Esophagus (tissue), 2 donors: ENCODE results near the gene HLA-DMA. TPM values are rescaled to one million over a fixed set of nuclear protein-coding genes. Genes with fewer than 3 reads are reported as not detected.

Source experiments
- H3K27ac ChIP-seq, 2 donors: one replicate each; pipeline ENCODE4 v1.5.1; 2013; ENCODE audit warnings: low read depth in 2 of 2, mild to moderate bottlenecking in 2 of 2, inconsistent platforms in 1 of 2, low read length in 1 of 2, moderate library complexity in 1 of 2
- H3K27me3 ChIP-seq, 2 donors: one replicate each; pipeline ENCODE4 v1.6.1; 2013; ENCODE audit warnings: low read length in 2 of 2, control low read depth in 1 of 2, mild to moderate bottlenecking in 1 of 2; ENCODE audit not compliant: insufficient read depth in 2 of 2, control insufficient read depth in 1 of 2
- H3K36me3 ChIP-seq, 2 donors: one replicate each; pipeline ENCODE4 v1.6.1; 2013; ENCODE audit warnings: low read length in 1 of 2; ENCODE audit not compliant: control insufficient read depth in 2 of 2, insufficient read depth in 2 of 2
- H3K4me1 ChIP-seq, 2 donors: one replicate each; pipeline ENCODE4 v1.6.1; 2013; ENCODE audit warnings: low read length in 1 of 2; ENCODE audit not compliant: control insufficient read depth in 2 of 2, insufficient read depth in 2 of 2
- H3K4me3 ChIP-seq, 2 donors: one replicate each; pipeline ENCODE4 v1.5.1; 2013; ENCODE audit warnings: low read length in 2 of 2, mild to moderate bottlenecking in 2 of 2, low read depth in 1 of 2, moderate library complexity in 1 of 2
- H3K9me3 ChIP-seq, 2 donors: one replicate each; pipeline ENCODE4 v1.6.1; 2013; ENCODE audit warnings: mild to moderate bottlenecking in 2 of 2, low read depth in 1 of 2, low read length in 1 of 2, moderate library complexity in 1 of 2; ENCODE audit not compliant: control insufficient read depth in 2 of 2, insufficient read depth in 1 of 2
- WGBS, 2 donors: extraction: QIAGEN DNeasy Blood & Tissue Kit; methylation state at CpG; one replicate each; pipeline ENCODE4 v1.1.7; 2013; 5-methylcytosine and 5-hydroxymethylcytosine counted together
- polyA plus RNA-seq, 2 donors: library from polyadenylated mRNA; stranded (reverse); fragments of 200-250 nt; gene quantifications; one replicate each; pipeline ENCODE4 v1.2.3, GENCODE V29; 2013
- donor health status: healthy with polysubstance abuse.
- donor health status: Bipolar disorder and iron deficiency.

HLA-DMA gene
- polyA plus RNA-seq, 2 donors, result 11.3 to 14.4 TPM

DNA sequence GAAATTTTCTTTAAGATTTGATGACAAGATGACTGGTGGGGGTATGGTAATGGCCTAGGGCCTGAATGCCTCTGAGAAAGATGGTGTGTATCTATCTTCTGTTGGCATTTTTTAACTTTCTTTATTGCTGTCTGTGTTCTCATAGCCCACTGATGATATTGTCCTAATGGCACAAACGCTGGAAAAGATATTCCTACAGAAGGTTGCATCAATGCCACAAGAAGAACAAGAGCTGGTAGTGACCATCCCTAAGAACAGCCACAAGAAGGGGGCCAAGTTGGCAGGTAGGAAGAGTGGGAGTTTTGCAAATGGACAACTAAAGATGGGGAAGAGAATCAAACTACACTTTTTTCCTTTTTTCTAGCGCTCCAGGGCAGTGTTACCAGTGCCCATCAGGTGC is 23.0 kb upstream of the HLA-DMA start:
- no peak overlapping the region for H3K27ac ChIP-seq
- no peaks in the 10 kb centered on the region for H3K9me3 ChIP-seq
- peaks cover 44 to 59% of the 10 kb centered on the region in 2 donors for H3K36me3 ChIP-seq
- WGBS, 2 donors, result 44 to 55% methylated on average over 2 of the region's 2 CpGs
- H3K27me3 ChIP-seq, result no peaks in the 10 kb centered on the region
- peak overlapping the region in 1 of 2 donors; percentile 97 for H3K4me3 ChIP-seq
- H3K4me1 ChIP-seq, result peaks cover 0 to 7% of the 10 kb centered on the region in 2 donors

DNA sequence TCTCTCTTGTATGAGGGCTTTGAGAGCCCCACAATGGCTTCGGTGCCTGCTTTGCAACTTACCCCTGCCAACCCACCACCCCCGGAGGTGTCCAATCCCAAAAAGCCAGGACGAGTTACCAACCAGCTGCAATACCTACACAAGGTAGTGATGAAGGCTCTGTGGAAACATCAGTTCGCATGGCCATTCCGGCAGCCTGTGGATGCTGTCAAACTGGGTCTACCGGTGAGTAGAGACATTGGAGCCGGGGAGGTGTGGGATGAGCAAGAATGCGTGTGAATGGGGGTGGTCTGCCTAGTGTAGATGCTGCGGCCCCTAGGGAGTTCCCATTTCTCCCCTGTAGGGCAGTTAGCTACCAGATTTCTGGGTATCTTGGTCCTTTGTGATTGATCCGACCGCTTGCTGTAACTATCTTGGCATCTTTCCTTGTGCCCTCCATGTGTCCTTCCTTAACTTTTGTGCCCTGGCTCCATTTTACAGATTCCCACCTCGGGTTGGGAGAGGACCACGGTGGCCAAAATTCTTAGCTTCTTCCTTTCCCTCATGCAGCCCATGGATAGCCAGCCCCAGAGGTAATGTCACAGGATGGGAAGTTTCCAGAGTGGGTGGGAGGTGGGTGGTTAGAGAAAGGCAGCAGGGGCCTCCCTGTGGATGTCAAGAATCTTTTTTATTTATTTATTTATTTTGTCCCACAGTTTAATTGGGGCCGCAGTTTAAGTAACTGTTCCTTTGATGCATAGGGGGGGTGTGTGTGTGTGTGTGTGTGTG is 21.8 kb upstream of the HLA-DMA start:
- Histone ChIP-seq H3K9me3 (no peaks in the 10 kb centered on the region), H3K27me3 (no peaks in the 10 kb centered on the region), H3K27ac (no peak overlapping the region), H3K4me3 (peak overlapping the region; percentile 96 to 97), H3K4me1 (peaks cover 0 to 7% of the 10 kb centered on the region in 2 donors), H3K36me3 (peaks cover 33 to 47% of the 10 kb centered on the region in 2 donors)
- 3 to 4% methylated on average over 14 of the region's 14 CpGs for WGBS, 2 donors

DNA sequence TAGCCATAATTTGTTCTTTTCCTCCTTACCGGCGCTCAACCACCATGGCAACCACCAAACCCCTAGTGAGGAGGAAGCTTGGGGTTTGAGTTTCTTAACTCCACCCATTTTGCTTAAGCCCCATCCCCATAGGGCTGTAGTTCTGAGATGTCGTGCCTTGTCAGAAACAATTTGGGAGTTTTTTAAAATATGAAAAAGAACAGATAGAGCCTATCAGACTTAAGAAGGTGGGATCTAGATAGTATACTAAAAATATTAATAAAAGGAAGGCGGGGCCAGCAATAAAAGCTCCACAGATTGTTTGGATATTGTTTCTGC is 21.1 kb upstream of the HLA-DMA start:
- Histone ChIP-seq H3K27me3 (no peaks in the 10 kb centered on the region), H3K4me1 (peaks cover 0 to 7% of the 10 kb centered on the region in 2 donors), H3K36me3 (peaks cover 31 to 43% of the 10 kb centered on the region in 2 donors), H3K9me3 (no peaks in the 10 kb centered on the region), H3K4me3 (peak overlapping the region; percentile 96 to 97), H3K27ac (no peak overlapping the region)
- WGBS, 2 donors, result 0 to 1% methylated on average over 4 of the region's 4 CpGs

DNA sequence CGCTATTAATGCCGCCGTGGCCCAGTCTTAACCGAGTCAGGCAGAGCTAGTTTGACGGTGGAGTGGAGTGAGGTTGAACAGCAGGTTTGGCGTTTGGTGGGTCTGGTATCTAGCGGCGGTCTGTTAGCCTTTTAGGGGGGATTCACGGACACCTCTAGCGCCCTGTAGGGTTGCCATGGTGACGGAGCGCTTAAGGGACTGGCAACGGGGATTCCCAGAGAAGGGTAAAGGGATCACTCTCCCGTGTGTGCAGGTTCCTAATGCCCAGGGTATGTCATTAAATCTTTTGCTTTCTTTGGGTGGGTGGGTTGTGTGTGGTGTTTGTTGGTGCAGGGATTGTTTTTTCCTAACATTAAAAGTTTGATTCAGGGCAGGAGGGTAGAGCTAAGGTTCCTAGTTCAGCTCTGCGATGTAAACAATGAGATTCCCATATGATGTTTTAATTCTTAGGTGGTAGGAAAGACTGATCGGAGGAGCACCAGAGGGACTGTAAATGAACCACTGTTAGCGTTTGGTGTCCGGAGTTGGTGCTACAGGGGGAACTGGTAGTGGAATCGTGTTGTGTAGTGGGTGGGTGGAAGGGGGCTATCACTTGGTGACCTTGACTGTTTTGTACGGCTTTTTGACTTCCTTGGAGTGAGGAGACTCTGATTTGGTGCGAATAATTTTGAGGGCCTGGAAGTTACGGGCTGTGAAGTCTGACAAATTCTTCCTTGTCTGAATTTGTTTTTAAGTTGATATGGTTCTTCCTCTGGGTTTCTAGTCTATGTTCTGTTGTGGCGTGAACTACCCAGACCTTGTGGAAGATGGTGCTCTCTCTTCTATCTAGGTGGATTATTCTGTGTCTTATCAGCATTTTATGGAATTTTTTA is 20.5 kb upstream of the HLA-DMA start:
- Histone ChIP-seq H3K9me3 (no peaks in the 10 kb centered on the region), H3K27me3 (no peaks in the 10 kb centered on the region), H3K4me3 (peak overlapping the region; percentile 96 to 97), H3K4me1 (peaks cover 0 to 7% of the 10 kb centered on the region in 2 donors), H3K27ac (peak overlapping the region; percentile 74 to 100), H3K36me3 (peaks cover 31 to 40% of the 10 kb centered on the region in 2 donors)
- WGBS, 2 donors, result 0 to 1% methylated on average over 23 of the region's 23 CpGs

DNA sequence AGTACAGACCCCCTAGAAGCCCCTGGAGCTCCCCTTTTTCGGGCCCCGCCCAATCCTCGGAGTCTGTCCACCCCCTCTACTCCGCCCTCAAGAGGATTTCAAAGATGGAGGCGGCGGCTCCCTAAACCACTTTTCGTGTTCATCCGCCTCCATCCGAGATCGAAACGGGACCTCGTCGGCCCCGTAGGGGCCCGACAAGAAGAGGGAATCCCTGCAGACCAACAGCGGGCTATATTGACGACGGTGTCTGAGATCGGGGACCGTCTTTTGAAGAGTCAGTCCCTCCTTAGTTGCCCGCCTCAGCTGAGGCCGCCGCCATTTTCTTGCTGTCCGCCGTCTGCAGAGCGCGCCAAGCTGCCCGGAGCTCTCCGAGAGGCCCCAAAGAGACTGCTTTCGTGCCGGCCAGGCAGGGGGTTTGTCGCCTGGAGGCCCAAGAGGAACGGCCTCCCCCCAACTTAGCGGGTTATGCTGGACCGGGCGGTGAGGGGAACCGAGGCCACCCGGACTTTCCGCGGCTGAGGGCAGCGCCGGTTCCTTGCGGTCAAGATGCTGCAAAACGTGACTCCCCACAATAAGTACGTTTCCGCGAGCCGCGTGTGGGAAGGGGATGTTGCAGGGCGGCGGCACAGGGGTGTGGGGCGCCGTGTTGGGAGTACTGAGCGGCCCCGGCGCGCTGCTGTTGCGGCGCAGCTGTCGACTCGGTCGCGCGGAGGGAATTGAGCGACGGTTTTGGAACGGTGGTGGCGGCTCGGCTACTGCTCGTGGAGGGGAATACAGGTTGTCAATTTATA is 19.7 kb upstream of the HLA-DMA start:
- 0% methylated on average over 70 of the region's 70 CpGs for WGBS, 2 donors
- H3K4me1 ChIP-seq, result peaks cover 0 to 7% of the 10 kb centered on the region in 2 donors
- H3K9me3 ChIP-seq, result no peaks in the 10 kb centered on the region
- peaks cover 24 to 33% of the 10 kb centered on the region in 2 donors for H3K36me3 ChIP-seq
- peak overlapping the region; percentile 96 to 97 for H3K4me3 ChIP-seq
- H3K27ac ChIP-seq, result peak overlapping the region; percentile 74 to 100
- no peaks in the 10 kb centered on the region for H3K27me3 ChIP-seq

DNA sequence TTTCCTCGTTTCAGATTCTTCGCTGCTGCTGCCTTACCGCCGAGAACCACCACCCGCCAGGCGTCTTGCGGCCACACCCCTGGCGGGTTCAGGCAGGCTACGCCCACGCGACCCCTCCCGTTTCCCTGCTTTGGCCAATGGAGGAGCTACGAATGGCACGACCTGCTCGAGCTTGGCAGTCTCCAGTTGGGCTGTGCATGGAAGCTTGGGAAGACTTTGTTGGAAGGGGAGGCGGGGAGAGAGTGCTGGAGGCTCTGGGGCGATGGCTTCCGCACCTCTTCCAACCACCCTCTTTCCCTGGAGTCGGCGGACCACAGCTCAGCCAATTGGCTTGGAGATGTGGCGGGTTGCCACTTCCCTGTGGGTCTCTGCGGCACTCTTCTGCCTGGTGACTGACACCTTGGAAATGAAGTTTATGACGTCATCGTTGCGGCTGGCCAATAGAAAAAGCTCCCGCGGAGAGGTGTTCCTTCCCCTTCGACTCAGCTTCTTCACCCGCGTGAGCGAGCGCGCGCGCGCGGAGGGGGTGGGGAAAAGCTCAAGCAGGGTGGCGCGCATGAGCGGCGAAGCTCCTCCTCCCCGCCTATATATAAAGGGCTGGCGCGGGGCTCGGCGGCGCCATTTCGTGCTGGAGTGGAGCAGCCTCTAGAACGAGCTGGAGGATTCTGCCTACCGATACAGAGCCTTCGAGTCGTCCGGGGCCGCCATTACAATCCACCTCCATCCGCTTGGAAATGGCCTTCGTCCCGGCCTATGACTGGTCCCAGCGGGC is 18.9 kb upstream of the HLA-DMA start:
- 0 to 1% methylated on average over 58 of the region's 58 CpGs for WGBS, 2 donors
- peak overlapping the region; percentile 100 for H3K27ac ChIP-seq
- H3K36me3 ChIP-seq, result peaks cover 18 to 27% of the 10 kb centered on the region in 2 donors
- no peaks in the 10 kb centered on the region for H3K27me3 ChIP-seq
- H3K4me3 ChIP-seq, result peak overlapping the region; percentile 96 to 97
- H3K9me3 ChIP-seq, result no peaks in the 10 kb centered on the region
- H3K4me1 ChIP-seq, result peaks cover 0 to 6% of the 10 kb centered on the region in 2 donors

DNA sequence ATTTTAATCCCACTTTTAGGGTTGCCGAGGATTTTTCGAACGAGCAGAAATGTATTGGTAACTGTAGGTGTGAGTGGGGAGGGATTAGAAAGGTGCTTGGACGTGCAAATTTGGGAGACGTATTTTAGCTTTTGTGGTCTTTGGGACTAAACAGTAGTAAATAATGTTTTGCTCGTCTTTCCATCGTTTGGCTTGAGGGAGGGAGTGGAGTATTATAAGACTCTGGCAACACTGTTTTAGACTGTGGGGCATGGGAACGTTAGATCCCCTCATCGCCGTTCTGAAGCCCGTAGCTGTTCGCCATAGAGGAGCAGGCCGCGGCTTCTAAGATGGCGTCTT is 18.3 kb upstream of the HLA-DMA start:
- WGBS, 2 donors, result 0% methylated on average over 15 of the region's 15 CpGs
- no peaks in the 10 kb centered on the region for H3K27me3 ChIP-seq
- no peaks in the 10 kb centered on the region for H3K9me3 ChIP-seq
- H3K27ac ChIP-seq, result peak overlapping the region; percentile 100
- peaks cover 0 to 3% of the 10 kb centered on the region in 2 donors for H3K4me1 ChIP-seq
- peaks cover 12 to 22% of the 10 kb centered on the region in 2 donors for H3K36me3 ChIP-seq
- H3K4me3 ChIP-seq, result peak overlapping the region; percentile 77 to 95

DNA sequence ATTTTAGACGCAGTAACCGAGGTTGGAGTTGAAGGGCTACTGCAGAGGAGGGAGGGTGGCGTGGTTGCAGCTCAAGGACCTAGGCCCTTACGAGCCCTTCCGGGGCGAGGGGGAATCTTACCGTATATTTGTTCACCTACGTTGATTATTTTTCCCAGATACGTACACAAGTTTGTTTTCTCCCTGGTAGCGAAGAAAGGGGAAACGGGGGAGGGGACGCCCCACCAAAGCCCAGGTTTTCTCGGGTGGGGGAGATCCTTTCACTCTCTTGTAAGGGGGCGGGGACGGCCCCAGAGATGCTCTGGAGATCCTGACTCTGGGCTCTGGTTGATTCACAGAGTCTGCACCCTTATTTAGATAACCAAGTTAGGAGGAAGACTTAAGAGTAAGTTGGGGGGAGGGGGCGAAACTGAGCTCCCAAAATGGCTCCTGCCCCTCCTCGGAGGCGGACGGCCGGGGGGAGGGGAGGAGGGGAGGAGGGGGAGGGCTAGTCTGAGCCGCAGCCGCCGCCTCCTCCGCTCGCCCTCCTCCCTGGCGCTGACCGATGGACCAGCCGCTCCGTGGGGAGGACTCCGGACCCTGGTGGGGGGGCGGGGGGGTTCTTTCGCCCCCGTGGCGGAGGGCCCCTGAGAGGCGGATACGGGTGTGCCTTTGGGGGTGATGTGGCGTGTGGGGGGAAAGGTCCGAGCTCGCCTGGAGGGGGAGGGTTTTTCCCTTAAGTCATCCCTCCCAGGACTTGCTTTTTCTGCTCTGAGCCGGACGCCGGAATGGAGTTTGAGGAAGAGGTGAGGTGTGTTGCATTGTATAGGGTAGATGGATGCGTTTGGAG is 17.7 kb upstream of the HLA-DMA start:
- WGBS, 2 donors, result 0 to 1% methylated on average over 27 to 43 of the region's 43 CpGs
- H3K9me3 ChIP-seq, result no peaks in the 10 kb centered on the region
- peaks cover 7 to 17% of the 10 kb centered on the region in 2 donors for H3K36me3 ChIP-seq
- no peaks in the 10 kb centered on the region for H3K27me3 ChIP-seq
- peak overlapping the region; percentile 77 to 95 for H3K4me3 ChIP-seq
- H3K27ac ChIP-seq, result peak overlapping the region; percentile 100
- H3K4me1 ChIP-seq, result peaks cover 0 to 3% of the 10 kb centered on the region in 2 donors
